LNCaP clone FGC (cell line): Measurements from ENCODE around the gene FCN1.

ENCODE experiments used
- DNase-seq: peaks from one replicate; pipeline ENCODE4 v3.0.0-alpha.2; 2011; ENCODE audit warnings: low read depth
- H3K4me3 ChIP-seq: 2 replicates; pipeline ENCODE4 v1.5.1; 2011; ENCODE audit warnings: mild to moderate bottlenecking, low read depth, low read length, control low read depth
- TF ChIP-seq, protein P1 (sequence below): IDR thresholded peaks from 2 replicates; pipeline ENCODE4 v1.5.1; 2012; ENCODE audit warnings: mild to moderate bottlenecking; ENCODE audit not compliant: control insufficient read depth, insufficient read depth; ENCODE audit errors: extremely low read depth

The FCN1 gene

DNA sequence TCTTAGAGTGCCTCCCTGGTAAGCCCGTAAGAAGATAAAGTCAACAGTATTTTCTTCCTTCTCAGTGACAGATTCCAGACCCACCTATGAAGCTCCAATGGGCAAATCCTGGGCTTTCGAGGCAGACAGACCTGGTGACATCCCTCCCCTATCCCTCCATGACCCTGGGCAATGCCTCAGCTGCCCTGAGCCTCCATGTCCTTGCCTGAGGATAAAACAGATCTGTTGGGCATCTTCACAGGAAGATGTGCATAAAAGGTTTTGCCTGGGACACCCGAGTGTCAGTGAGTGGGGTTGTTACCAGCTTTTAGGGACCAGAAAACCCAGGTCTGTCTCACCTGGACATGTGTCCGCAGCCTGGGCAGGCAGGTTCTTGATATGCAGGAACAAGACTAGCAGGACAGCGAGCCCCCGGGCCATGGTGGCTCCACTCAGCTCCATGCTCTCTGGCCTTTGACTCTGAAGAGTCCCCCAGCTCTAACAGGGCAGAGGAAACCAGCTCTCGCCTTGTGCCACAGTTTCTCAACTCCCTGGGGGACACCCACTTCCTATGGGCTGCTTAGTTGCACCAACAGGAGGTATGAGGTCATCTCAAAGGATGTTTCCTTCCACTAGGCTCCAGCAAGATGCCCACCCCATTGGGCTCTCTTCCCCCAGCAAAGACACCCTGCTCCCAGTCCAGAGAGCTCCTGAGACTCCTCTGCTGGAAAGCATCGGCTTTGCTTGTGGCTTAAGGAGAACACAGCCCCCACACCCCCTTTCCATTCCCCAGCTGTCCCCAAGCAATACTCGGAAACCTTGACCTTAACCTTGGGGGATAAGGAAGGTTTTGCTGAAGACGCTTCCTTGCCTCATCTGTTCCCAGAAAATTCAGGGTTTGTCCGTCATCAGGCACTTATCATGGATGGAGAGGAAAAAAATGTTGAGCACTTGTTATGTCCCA, at the start of gene FCN1:
FCN1 (minus strand) TSS at position 482 of the 943 bp plus-strand sequence; CDS start at position 441, 41 bp downstream.
- H3K4me3 ChIP-seq: no peak within 1 kb of the TSS
- no peak for DNase-seq
- TF ChIP-seq, protein P1, sequence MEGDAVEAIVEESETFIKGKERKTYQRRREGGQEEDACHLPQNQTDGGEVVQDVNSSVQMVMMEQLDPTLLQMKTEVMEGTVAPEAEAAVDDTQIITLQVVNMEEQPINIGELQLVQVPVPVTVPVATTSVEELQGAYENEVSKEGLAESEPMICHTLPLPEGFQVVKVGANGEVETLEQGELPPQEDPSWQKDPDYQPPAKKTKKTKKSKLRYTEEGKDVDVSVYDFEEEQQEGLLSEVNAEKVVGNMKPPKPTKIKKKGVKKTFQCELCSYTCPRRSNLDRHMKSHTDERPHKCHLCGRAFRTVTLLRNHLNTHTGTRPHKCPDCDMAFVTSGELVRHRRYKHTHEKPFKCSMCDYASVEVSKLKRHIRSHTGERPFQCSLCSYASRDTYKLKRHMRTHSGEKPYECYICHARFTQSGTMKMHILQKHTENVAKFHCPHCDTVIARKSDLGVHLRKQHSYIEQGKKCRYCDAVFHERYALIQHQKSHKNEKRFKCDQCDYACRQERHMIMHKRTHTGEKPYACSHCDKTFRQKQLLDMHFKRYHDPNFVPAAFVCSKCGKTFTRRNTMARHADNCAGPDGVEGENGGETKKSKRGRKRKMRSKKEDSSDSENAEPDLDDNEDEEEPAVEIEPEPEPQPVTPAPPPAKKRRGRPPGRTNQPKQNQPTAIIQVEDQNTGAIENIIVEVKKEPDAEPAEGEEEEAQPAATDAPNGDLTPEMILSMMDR: no peak

DNA sequence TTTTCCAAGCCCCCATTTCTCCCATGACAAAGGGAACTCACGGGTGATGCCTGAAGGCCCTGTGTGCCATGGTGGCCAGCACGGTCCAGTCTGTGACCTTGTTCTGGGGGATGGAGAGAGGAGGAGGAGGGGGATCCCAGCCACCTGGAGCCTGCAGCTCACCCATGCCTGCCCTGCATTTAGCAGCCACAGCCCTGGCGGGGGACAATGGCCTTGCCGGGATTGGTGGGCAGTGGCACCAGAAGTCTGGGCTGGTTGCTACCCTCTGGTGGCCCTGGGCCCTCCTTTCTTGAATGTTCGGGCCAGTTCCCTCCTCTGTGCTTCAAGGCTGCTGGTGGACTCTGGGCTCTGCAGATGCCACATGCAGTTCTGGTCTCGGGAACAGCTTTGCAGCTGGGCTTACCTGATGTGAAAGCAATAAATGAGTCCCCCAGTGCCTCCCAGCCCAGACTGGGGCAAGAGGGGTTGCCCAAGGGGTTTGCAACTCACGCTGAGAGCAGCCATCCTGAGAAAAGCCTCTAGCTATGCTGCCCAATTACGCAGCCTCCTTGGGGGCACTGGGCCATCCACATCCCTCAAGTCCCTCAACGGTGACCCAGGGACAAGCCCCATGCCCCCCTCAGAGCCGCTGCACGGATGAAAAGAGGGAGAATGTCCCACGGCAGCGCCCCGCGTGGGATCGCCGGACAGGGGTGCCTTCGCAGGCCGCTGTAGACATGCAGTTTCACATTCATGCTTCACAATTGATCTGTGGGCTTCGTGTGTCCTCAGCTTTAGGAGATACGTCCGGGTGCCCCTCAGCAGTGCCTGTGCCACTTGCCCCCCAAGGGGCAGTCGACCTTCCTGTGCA, 49.2 kb upstream of the FCN1 start:
- TF ChIP-seq, protein P1: no peak
- no peak for DNase-seq
- no peak overlapping the region for H3K4me3 ChIP-seq

DNA sequence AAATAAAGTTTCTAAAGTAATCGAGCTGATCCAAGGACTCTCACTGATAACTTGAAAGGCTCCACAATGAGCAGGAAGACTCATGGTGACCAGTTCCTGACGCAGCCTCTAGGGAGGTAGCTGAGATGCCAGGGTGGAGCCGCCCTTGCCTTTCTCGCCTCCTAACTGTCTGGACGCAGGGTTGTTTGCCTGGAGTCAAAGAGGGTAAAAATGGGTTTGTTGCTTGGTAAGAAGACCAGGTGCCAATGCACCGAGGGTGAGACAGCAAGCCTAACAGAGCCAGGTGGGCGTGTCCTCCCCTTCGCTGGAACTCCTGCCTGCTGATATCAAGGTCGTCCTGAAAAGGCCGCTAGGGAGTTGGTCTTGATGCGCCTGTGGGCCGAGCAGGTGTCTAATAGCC, 48.6 kb upstream of the FCN1 start:
- no peak overlapping the region for H3K4me3 ChIP-seq
- DNase-seq: no peak
- TF ChIP-seq, protein P1: no peak

DNA sequence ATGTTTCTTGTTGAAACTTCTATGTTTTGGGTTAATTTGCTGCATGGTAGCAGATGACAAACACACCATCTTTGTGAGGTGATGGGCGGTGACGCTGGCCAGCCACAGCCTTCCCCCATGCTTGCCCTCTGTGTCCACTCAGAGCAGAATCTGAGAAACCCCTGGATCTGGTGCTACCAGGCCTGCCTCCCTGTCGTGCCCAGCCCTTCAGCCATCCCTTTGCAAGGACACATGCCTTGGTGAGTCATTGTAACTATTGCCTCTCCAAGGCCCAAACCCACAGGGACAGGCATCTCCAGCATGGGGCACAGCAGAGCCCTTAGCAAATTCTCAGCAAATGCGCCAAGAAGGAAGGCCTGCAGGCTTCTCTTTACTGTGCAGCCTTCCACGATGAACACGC, 48.1 kb upstream of the FCN1 start:
- no peak for DNase-seq
- no peak overlapping the region for H3K4me3 ChIP-seq
- TF ChIP-seq, protein P1: no peak

- DNase-seq: no peak
- no peak overlapping the region for H3K4me3 ChIP-seq
- TF ChIP-seq, protein P1: no peak
These were observed 47.7 kb upstream of the FCN1 start for GRCh38 chr9:134965411-134965810.

DNA sequence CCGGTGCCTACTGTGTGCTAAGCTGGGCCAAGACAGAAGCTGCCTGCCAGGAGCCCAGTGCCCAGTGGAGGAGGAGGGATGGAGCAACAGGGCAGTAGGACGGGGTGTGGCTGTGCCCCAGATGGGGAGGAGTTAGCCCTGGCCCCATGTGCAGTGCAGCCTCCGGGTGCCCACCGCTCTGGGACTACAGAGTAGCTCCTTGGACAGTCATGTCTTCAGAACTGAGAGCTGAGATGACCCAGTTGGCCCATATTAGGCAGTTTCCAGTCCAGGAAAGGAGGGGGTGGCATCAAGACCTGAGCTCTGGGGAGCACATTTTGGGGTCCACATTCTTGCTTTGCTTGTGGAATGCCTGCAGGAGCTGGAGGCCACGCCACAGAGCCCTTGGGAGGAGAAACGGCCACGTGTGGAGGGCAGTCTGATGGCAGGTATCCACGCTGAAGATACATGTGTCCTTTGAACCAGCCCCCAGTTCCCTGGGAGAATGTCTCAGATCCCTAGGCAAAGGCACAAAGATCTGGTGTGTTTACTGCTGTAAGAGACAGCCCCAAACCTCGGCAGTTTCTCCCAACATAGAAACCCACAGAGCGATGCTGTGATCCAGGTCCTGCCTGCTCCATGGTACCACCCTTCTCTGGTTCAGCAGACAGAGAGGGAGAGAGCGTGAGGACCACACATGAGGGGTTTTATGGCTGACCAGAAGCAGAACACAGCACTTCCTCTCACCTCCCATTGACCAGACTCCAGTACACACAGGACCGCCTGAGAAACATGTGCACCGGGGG, 46.8 kb upstream of the FCN1 start:
- no peak for DNase-seq
- H3K4me3 ChIP-seq: no peak overlapping the region

More for the DNA sequence above, 46.8 kb upstream of the FCN1 start:
- TF ChIP-seq, protein P1: no peak
